Right lung (tissue), 5 donors: Measurements from ENCODE around the gene ADARB2. TPM values are rescaled to one million over a fixed set of nuclear protein-coding genes. Genes with fewer than 3 reads are reported as not detected.

Source experiments
- DNase-seq, 2 donors: peaks; one replicate each; pipeline ENCODE4 v3.0.0-alpha.2; 2013
- polyA plus RNA-seq, 5 donors: library from polyadenylated mRNA; unstranded; fragments of 120-200 nt; gene quantifications; one replicate each; pipeline versions ENCODE4 v1.2.1 to v1.2.3, GENCODE V29; 2013; ENCODE audit warnings: inconsistent platforms in 1 of 5, low replicate concordance in 1 of 5; ENCODE audit not compliant: insufficient read length in 5 of 5, insufficient read depth in 1 of 5

ADARB2 gene
- polyA plus RNA-seq, 5 donors = 0.34 to 0.78 (median 0.69) TPM

DNA sequence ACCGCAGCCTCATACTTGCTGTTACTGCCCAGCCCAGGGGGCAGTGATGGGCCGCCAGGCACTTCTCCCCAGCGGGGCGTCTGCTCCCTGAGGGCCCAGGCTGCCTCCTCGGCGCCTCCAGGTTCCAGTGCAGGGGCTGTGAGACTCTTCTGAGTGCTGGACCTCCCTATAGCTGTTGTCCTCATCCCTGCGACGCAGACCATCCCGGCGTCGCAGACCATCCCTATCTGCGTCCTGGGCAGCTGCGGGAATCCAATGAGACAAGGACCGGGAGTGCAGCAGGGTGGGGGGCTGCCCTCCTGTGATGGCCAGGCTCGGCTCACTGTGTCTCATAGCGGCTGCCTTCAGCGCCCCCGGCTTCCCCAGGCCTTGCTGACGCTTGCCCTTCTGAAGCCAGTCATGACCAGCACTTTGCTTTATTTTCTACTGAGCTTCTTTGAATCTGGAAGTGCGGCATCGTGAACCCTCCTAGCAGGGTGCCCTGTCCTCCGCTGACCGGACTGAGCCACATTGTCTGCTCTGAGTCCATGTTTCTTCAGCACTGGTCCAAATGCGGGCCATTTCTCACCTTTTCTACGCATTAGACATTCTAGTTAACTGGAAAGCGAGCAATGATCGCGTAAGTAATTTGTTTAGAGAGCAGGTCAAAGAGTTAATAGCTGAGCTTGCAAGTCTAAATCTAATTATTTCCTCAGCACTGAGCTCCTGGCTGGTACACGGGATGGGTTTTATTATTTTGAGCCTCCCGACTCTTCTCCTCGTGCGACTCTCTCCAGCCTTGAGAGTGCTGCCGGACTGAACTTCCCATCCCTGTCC, 341.6 kb downstream of the ADARB2 start:
- no peak for DNase-seq

GRCh38 chr10:1395025-1395480, 342.3 kb downstream of the ADARB2 start:
- DNase-seq = no peak

DNA sequence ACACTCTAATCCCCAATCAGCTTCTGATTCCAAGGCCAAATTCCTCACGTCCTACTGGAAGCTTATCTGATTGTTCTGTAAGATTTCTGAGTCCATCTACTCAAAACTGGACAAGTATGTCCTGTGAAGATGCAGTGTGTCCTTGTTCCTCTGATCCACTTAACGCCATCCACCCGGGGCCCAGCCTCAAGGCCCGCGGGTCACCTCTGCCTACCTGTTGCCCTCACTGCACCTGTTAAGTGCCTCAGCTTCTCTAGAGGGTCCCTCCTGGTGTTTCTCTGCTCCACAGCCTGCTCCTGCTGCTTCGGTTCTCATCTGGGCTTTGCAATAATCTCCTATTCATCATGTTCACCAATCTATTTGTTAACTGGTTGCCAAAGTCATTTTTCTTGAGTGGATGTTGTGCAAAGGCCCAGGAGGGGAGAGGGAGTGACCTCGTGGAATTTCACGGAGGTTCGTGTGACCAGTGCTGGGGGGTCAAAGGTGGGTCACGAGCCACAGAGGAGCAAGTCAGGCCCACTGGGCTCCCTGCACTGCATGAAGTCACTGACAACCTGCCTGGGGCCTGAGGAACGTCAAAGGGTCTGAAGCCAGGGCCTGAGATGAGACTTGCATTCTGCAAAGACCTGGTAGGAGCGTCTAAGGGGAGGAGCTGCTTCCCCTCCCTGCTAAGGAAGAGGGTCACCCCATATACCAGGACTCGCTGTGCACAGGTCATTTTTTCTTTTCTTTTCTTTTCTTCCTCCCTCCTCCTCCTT, 343.0 kb downstream of the ADARB2 start:
- DNase-seq = no peak

- DNase-seq = no peak
Observed at GRCh38 chr10:1393481-1393880, 343.8 kb downstream of the ADARB2 start.

DNA sequence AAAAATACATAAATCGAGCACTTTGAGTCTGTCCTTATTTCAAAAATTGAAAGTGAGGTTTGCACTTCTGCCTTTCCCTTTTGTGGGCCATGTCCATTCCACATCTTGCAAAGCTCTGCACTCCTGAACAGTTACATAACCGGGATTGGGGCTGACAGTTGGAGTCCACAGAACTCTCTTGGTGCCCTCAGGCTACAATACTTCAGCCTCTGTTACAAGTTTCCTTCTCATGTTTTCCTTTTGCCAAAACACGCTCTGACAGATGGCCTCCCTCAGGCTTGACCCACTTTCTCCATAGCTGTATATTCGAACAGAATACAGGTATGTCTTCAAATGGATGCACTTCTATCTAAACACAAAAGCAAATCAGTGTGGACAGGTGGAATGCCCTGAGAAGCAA, 345.2 kb downstream of the ADARB2 start:
- DNase-seq = no peak

DNA sequence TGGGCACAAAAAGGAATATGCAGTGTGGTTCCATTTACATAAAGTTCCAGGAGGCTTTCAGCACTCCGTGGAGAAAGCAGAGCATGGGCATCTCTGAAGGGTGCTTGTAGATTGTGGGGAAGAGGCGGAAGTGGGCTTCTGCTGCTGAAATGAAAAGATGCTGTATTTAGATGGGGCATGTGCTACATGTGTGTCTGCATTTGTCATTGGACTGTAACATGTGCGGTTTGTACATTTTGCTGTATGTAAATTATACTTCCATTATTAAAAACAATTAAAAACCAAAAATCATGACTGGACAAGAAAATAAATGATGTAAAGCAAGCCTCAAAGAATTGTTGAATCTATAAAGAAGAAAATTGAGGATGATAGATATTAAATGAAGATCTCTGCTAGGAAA, 347.1 kb downstream of the ADARB2 start:
- no peak for DNase-seq

DNA sequence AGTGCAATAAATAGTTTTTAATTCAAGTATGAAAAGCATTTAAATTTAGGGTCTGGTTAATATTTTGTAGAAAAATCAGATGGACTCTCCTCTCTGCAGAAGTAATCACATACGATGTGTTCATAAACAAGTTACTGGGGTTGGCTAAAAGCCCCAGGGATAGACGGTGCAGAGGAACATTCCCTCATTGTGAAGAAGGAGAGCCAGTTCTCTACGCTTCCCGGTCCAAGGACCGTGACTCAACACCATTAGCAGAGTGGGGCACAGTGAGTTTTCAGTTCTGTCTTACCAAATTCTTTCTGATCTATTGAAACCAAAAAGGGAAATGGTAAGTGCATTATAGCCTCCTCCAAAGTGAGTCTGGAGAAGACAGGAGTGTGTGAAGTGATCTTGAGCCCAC, 353.3 kb downstream of the ADARB2 start:
- DNase-seq = peak in 1 of 2 donors; percentile 20

DNA sequence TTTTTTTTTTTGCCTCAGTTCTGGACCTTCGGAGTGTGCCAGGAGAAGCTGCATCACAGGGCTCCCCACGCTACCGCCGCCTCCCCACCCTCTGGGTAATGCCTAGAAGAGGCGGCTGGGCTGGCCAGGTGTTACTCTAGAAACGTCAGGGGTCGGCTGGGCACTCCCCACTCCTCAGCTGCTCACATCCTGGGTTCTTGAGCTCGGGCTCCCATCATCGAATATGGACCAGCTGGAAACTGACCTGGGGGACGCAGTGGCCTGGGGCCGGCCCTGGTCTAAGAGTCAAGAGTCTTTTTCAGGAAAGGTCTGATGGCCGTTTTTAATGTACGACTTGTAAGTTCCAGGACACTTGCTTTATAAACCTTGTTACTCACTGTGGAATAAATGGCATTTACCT, 354.6 kb downstream of the ADARB2 start:
- no peak for DNase-seq

DNA sequence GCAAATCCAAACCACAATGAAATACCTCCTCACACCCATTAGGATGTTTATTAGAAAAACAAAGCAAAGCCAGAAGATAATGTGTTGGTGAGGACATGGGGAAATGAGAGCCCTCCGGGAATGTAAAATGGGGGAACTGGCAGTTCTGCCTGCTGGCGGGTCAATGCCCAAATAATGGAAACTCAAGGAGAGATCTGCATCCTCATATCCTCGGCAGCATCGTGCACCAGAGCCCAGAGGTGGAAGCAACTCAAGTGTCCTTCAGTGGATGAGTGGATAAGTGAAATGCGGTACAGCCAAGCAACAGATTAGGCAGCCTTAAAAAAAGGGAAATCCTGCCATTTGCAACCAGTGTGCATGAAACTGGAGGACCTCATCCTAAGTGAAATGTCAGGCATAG, 356.0 kb downstream of the ADARB2 start:
- no peak for DNase-seq

DNA sequence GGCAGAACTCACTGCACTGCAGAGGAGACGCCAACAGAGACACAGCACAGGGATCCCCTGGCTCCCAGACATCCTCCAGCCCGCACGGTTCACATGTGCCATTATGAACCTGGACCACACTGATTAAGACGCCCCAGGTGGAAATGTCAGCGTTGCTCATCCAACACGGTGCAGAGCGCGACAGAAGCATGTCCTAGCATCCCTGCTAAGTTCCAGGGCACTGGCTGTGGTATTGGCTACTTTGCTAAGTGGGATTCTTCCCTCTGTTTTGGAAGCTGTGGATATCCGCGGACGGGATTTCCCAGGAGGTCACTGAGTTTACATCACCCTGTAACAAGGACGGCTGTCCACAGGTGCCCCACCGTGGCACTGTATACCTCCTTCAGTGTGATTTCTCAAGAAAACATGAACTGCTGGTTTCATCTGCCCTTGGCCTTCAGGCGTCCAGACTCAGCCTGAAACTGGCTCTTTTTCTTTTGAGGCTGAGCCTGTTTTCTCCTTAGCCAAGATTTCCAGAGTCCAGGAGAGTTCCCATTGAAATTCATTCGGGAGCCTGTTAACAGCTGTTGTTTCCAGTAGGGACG, 357.1 kb downstream of the ADARB2 start:
- no peak for DNase-seq

GRCh38 chr10:1379601-1380000, 357.7 kb downstream of the ADARB2 start:
- no peak for DNase-seq

DNA sequence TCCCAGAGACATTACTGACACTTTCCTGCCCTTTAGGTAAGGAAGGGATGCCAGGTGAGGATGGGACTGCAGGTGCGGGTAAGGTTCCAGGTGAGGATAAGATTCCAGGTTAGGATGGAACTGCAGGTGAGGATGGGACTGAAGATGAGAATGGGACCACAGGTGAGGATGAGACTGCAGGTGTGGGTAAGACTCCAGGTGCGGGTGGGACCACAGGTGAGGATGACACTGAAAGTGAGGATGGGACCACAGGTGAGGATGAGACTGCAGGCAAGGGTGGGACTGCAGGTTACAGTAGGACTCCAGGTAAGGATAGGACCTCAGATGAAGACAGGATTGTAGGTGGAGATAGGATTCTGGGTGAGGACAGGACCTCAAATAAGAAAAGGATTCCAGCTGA, 358.9 kb downstream of the ADARB2 start:
- DNase-seq = no peak

DNA sequence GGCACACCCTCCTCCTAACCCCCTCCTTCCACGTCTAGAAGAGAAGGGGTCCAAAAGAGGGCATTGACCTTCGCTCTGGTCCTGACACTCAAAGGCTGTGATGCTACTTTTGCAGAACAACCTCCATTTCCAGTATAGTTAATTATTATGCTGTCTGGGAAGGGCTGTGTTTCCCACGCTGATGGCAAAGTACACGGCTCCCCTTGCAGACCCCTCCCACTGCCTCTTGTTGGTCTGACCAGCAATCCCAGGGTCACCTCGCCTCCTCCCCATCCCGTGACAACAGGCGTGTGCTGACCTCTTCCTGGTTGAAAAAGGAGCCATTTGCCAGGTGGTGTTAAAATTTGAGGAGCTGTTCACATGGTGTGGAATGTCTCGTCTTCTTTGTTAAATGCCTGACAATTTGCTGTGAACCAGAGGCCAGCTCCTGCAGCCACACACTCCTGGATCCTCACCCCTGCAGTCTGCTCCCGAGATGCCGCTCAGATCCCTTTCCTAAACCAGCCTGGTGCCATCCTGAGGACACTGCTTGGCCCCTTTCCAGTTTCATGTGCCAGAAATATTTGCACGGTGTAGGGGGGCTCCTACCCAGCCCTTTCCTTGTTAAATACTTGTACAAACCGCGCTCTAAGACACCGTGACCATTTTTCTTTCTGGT, 359.5 kb downstream of the ADARB2 start:
- DNase-seq = no peak

- no peak for DNase-seq
Observed at GRCh38 chr10:1377231-1377630, 360.1 kb downstream of the ADARB2 start.

GRCh38 chr10:1376384-1376945, 360.9 kb downstream of the ADARB2 start:
- DNase-seq = no peak

DNA sequence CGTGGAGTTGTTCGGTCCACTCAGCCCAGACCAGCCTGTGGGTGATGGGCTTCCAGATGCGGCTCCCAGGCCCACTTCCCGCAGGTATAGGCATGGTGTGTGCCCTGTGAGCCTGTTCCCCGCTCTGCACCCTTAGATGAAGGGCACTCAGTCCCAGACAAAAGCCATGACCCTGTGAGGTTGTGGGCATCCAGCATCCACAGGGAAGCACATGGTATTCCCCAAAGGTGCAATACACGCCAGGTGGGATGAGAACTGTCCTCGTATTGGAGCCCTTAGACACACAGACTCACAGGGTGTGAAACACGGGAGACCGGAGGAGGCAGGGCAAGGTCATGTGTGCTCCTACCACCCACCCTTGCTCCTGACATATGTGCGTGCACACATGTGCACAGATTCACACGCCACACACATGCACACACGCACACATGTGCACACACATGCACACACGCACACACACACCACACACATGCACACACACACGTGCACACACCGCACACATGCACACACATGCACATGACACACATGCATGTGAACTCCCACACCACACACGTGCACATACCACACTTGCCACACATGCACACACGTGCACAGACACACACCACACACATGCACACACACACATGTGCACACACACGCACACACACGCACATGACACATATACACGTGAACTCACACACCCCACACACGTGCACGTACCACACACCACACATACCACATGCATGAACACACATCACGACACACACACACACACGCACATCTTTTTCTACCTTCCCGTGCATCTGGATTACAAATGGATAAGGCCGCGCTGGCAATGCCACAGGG, 361.8 kb downstream of the ADARB2 start:
- DNase-seq = no peak

GRCh38 chr10:1374511-1375345, 362.6 kb downstream of the ADARB2 start:
- no peak for DNase-seq

- no peak for DNase-seq
Observed at GRCh38 chr10:1373287-1373686, 364.0 kb downstream of the ADARB2 start.

DNA sequence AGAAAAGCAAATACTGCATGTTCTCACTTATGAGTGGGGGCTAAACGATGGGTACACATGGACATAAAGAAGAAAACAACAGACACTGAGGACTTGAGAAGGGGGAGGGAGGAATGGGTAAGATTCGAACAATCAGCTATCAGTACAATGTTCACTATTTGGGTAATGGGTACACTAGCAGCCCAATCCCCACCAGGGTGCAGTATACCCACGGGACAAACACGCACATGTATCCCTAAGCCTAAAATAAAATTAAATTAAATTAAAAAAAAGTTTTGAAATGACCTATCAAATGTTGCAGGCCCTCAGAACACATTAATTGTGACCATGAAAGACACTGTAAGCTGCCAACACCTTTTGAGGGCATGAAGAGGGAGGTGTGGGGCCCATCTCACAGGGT, 365.1 kb downstream of the ADARB2 start:
- DNase-seq = no peak

DNA sequence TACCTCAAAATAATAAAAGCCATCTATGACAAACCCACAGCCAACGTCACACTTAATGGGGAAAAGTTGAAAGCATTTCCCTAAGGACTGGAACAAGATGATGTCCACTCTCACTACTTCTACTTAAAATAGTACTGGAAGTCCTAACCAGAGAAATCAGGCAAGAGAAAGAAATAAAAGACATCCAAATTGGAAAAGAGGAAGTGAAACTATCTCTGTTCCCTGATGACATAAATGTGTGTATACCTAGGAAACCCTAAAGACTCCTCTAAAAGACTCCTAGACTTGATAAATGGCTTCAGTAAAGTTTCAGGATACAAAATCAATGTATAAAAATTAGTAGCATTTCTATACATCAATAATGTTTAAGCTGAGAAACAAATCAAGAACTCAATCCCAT, 367.0 kb downstream of the ADARB2 start:
- no peak for DNase-seq
